Chondrocyte (in vitro differentiated cells): ENCODE data around the gene ELP5. TPM values are rescaled to one million over a fixed set of nuclear protein-coding genes. Genes with fewer than 3 reads are reported as not detected.
A peak's percentile ranks its signal among the peaks of the same experiment; 100 is the strongest.

Experiments
- DNase-seq: peaks from one replicate; pipeline ENCODE4 v3.0.0; 2021; ENCODE audit warnings: mixed read lengths, low spot score
- H3K27ac Mint-ChIP-seq: one replicate; pipeline ENCODE4 v1.8.0; 2021; ENCODE audit warnings: mild to moderate bottlenecking, moderate library complexity, mixed read lengths; ENCODE audit not compliant: unreplicated experiment
- H3K27me3 Mint-ChIP-seq: 2 replicates; pipeline ENCODE4 v1.8.0; 2021; ENCODE audit warnings: low read depth, mixed read lengths
- H3K36me3 Mint-ChIP-seq: 2 replicates; pipeline ENCODE4 v1.8.0; 2021; ENCODE audit warnings: low read depth, mixed read lengths
- H3K4me1 Mint-ChIP-seq: 2 replicates; pipeline ENCODE4 v1.8.0; 2021; ENCODE audit warnings: low read depth, mild to moderate bottlenecking, mixed read lengths
- H3K4me3 Mint-ChIP-seq: one replicate; pipeline ENCODE4 v1.8.0; 2021; ENCODE audit warnings: mild to moderate bottlenecking, moderate library complexity, mixed read lengths; ENCODE audit not compliant: unreplicated experiment
- H3K9me3 Mint-ChIP-seq: 2 replicates; pipeline ENCODE4 v1.8.0; 2021; ENCODE audit warnings: low read depth, mixed read lengths
- CTCF ChIP-seq: fragments of 200-600 bp; sonication (generic); IDR thresholded peaks from 2 replicates; pipeline ENCODE4 v1.5.0; 2021; ENCODE audit warnings: antibody characterized with exemption, mild to moderate bottlenecking, moderate library complexity
- total RNA-seq: library from RNA; stranded (reverse); gene quantifications from 3 replicates; pipeline ENCODE4 v1.2.1, GENCODE V29; 2021

Gene ELP5
- total RNA-seq, 1 donor from 2014 or later: 24.9 TPM

DNA sequence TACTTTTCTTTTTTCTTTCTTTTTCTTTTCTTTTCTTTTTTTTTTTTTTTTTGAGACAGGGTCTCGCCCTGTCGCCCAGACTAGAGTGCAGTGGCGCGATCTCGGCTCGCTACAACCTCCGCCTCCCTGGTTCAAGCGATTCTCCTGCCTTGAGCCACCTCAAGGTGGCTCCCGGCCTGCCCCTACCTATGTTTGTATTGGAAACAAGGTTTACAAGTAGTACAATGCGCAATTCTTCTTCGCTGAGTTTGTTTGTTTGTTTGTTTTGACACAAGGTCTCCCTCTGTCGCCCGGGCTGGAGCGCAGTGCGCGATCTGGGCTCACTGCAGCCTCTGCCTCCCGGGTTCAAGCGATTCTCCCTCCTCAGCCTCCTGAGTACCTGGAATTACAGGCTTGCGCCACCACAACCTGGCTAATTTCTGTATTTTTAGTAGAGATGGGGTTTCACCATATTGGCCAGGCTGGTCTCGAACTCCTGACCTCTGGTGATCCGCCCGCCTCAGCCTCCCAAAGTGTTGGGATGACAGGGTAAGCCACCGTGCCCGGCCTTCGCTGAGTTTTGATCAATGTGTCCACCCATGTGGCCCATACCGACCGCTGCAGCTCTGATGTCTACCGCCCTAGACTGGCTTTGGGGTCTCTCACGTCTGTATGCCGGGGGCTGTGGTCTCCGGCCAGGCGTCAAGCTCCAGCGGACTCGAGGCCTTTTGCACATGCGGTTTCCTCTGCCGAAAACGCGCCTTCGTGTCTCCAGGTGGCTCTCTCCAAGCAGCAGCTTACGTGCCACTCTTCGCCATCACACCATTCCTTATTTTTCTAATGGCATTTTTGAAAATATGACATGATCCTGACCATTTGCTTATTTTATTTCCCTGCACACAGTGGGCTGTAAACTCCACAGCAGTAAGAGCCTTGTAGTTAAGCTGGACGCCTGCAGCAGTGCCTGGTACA lies 43.5 kb downstream of the ELP5 start:
- Mint-ChIP-seq H3K27ac (no peak overlapping the region), H3K4me3 (peak overlapping the region; percentile 55), H3K4me1 (peaks cover 22% of the 10 kb centered on the region), H3K9me3 (no peaks in the 10 kb centered on the region), H3K27me3 (peaks cover 22% of the 10 kb centered on the region), H3K36me3 (no peaks in the 10 kb centered on the region)
- no peak for TF ChIP-seq CTCF
- DNase-seq: no peak

GRCh38 chr17:7296189-7296861 lies 44.3 kb downstream of the ELP5 start:
- peaks cover 15% of the 10 kb centered on the region for H3K27me3 Mint-ChIP-seq
- TF ChIP-seq CTCF: peak; percentile 96
- no peaks in the 10 kb centered on the region for H3K36me3 Mint-ChIP-seq
- peaks cover 22% of the 10 kb centered on the region for H3K4me1 Mint-ChIP-seq
- H3K9me3 Mint-ChIP-seq: no peaks in the 10 kb centered on the region
- peak overlapping the region; percentile 44 for H3K4me3 Mint-ChIP-seq
- no peak overlapping the region for H3K27ac Mint-ChIP-seq
- peak; percentile 94 for DNase-seq

DNA sequence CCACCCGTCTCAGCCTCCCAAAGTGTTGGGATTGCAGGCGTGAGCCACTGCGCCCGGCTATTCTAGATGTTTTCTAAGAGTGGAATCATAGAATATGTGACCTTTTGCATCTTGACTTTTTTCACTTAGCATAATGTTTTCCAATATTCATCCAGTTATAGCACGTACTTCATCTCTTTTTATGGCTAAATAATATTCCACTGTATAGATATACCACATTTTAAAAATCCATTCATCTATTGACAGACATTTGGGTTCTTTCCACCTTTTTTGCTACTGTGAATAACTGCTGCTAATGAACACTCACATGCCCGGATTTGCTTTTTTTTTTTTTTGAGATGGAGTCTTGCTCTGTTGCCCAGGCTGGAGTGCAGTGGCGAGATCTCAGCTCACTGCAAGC lies 52.2 kb downstream of the ELP5 start:
- Mint-ChIP-seq H3K36me3 (peaks cover 2% of the 10 kb centered on the region), H3K9me3 (no peaks in the 10 kb centered on the region), H3K4me3 (no peak overlapping the region), H3K27me3 (peaks cover 4% of the 10 kb centered on the region), H3K27ac (no peak overlapping the region), H3K4me1 (peaks cover 10% of the 10 kb centered on the region)
- TF ChIP-seq CTCF: no peak
- DNase-seq: no peak

GRCh38 chr17:7306911-7307685 lies 55.1 kb downstream of the ELP5 start, which contains the start of gene EIF5A:
Gene EIF5A (plus strand): TSS chr17:7307628. CDS start chr17:7309636, 2,008 bp downstream.
- Mint-ChIP-seq H3K27ac (peak within 1 kb of the TSS; percentile 95), H3K4me1 (peaks cover 27% of the 10 kb centered on the region), H3K4me3 (peak within 1 kb of the TSS; percentile 85), H3K9me3 (no peaks in the 10 kb centered on the region), H3K36me3 (peaks cover 24% of the 10 kb centered on the region), H3K27me3 (no peaks in the 10 kb centered on the region)
- peak; percentile 100 for DNase-seq
- no peak for TF ChIP-seq CTCF
